Measurements from ENCODE around the gene ZNF714.

The ZNF714 gene

DNA sequence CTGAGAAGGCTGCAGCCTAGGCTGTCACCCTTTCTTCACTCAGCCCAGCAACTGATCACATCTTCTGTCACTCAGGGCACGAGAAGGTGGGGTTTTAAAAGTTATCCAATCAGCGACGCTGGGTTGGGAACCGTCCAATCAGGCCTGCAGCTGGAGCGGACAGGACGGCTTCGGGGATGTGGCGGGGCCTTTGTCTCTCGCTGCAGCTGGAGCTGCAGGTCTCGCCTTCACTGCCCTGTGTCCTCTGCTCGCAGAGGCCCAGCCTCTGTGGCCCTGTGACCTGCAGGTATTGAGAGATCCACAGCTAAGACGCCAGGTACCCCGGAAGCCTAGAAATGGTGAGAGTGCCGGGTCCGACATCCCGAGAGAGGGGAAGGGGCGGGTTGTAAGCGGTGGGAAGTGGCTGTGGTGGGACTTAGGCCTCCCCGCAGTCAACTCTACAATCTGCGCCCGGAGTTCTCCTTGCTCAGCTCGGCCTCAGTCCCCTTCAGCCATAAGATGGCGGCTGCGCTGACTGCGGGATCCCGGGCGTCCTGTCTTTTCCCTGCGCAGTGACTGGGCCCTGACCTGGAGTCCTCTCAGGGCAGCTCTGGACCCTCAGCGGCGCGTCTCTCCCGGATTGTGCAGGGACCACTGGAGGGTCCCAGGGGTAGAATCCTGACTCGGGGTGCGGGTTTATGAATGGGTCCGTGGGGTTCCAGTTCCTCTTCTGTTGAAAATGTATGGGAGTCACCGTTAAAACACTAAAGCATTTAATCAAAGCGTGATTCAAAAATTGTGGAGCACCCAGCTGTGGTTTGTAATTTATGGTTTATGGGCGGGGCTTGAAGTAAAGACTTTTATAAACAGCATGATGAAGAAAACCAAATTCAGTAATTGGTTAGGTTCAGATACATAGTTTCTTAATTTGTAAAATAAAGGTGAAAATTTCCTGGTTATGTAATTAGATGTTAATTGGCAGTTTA is at the start of gene ZNF714:
TSS of gene ZNF714 (plus strand) at position 193 of the 965 bp plus-strand sequence. CDS start 16,066 bp downstream, outside the sequence.
- no peaks in the 10 kb centered on the region for H3K4me1 ChIP-seq (ENCODE audit: low read length)
- H3K27ac ChIP-seq (ENCODE audit: low read length), result peak within 1 kb of the TSS; percentile 78
- peak within 1 kb of the TSS; percentile 81 for H3K9ac ChIP-seq (ENCODE audit: low read length)
- TF ChIP-seq EZH2phosphoT487 (IDR thresholded peaks at IDR 0.05; ENCODE audit: low read depth), result no peak
- TF ChIP-seq, protein P1, sequence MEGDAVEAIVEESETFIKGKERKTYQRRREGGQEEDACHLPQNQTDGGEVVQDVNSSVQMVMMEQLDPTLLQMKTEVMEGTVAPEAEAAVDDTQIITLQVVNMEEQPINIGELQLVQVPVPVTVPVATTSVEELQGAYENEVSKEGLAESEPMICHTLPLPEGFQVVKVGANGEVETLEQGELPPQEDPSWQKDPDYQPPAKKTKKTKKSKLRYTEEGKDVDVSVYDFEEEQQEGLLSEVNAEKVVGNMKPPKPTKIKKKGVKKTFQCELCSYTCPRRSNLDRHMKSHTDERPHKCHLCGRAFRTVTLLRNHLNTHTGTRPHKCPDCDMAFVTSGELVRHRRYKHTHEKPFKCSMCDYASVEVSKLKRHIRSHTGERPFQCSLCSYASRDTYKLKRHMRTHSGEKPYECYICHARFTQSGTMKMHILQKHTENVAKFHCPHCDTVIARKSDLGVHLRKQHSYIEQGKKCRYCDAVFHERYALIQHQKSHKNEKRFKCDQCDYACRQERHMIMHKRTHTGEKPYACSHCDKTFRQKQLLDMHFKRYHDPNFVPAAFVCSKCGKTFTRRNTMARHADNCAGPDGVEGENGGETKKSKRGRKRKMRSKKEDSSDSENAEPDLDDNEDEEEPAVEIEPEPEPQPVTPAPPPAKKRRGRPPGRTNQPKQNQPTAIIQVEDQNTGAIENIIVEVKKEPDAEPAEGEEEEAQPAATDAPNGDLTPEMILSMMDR (IDR thresholded peaks at IDR 0.05; ENCODE audit: low read depth, low read length), result no peak
- no peaks in the 10 kb centered on the region for H3K9me3 ChIP-seq (ENCODE audit: insufficient read depth, low read length)
- peaks cover 19% of the 10 kb centered on the region for H3K36me3 ChIP-seq (replicated peaks; ENCODE audit: low read depth, low read length)
- H3K4me3 ChIP-seq (ENCODE audit: low read length), result peak within 1 kb of the TSS; percentile 86
- peak within 1 kb of the TSS; percentile 28; the same call in 1 of the 2 replicates for H2AFZ ChIP-seq (ENCODE audit: low read depth, low read length)
- H3K4me2 ChIP-seq (ENCODE audit: low read length), result peak within 1 kb of the TSS; percentile 56
- H3K79me2 ChIP-seq (ENCODE audit: low read length), result peaks cover 25% of the 10 kb centered on the region
- no peaks in the 10 kb centered on the region for H3K27me3 ChIP-seq (ENCODE audit: low read depth, low read length)
- no peaks in the 10 kb centered on the region for H4K20me1 ChIP-seq (ENCODE audit: insufficient read depth, low read length)

DNA sequence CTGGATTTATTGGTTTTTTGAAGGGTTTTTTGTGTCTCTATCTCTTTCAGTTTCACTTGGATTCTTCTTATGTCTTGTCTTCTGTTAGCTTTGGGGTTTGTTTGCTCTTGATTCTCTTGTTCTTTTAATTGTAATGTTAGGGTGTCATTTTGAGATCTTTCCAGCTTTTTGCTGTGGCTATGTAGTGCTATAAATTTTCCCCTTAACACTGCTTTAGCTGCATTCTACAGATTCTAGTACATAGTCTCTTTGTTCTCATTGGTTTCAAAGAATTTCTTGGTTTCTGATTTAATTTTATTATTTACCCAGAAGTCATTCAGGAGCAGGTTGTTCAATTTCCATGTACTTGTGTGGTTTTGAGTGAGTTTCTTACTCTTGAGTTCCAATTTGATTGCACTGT is 37.0 kb upstream of the ZNF714 start:
- H3K27ac ChIP-seq (ENCODE audit: low read length), result no peak overlapping the region
- H3K36me3 ChIP-seq (replicated peaks; ENCODE audit: low read depth, low read length), result peaks cover 86% of the 10 kb centered on the region
- H3K27me3 ChIP-seq (ENCODE audit: low read depth, low read length), result no peaks in the 10 kb centered on the region
- peaks cover 7% of the 10 kb centered on the region for H3K4me1 ChIP-seq (ENCODE audit: low read length)
- H3K9ac ChIP-seq (ENCODE audit: low read length), result no peak overlapping the region
- no peak overlapping the region for H2AFZ ChIP-seq (ENCODE audit: low read depth, low read length)
- H3K4me2 ChIP-seq (ENCODE audit: low read length), result no peak overlapping the region
- H3K9me3 ChIP-seq (ENCODE audit: insufficient read depth, low read length), result peaks cover 27% of the 10 kb centered on the region
- H4K20me1 ChIP-seq (ENCODE audit: insufficient read depth, low read length), result no peaks in the 10 kb centered on the region
- TF ChIP-seq EZH2phosphoT487 (IDR thresholded peaks at IDR 0.05; ENCODE audit: low read depth), result no peak
- TF ChIP-seq, protein P1 (IDR thresholded peaks at IDR 0.05; ENCODE audit: low read depth, low read length), result no peak
- no peak overlapping the region for H3K4me3 ChIP-seq (ENCODE audit: low read length)
- H3K79me2 ChIP-seq (ENCODE audit: low read length), result peaks cover 62% of the 10 kb centered on the region

DNA sequence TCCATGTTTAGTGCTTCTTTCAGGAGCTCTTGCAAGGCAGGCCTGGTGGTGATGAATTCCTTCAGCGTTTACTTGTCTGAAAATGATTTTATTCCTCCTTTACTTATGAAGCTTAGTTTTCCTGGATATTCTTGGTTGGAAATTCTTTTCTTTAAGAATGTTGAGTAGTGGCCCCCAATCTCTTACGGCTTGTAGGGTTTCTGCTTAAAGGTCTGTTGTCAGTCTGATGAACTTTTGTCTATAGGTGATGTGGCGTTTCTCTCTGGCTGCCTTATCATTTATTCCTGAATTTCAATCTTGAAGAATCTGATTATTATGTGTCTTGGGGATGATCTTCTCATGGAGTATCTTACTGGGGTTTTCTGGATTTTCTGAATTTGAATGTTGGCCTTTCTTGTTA is 35.5 kb upstream of the ZNF714 start:
- Histone ChIP-seq H4K20me1 (ENCODE audit: insufficient read depth, low read length) (no peaks in the 10 kb centered on the region), H3K27ac (ENCODE audit: low read length) (no peak overlapping the region), H3K4me3 (ENCODE audit: low read length) (no peak overlapping the region), H3K36me3 (replicated peaks; ENCODE audit: low read depth, low read length) (peaks cover 87% of the 10 kb centered on the region), H3K79me2 (ENCODE audit: low read length) (peaks cover 61% of the 10 kb centered on the region), H2AFZ (ENCODE audit: low read depth, low read length) (no peak overlapping the region), H3K27me3 (ENCODE audit: low read depth, low read length) (no peaks in the 10 kb centered on the region), H3K4me2 (ENCODE audit: low read length) (no peak overlapping the region), H3K4me1 (ENCODE audit: low read length) (peaks cover 7% of the 10 kb centered on the region), H3K9ac (ENCODE audit: low read length) (no peak overlapping the region), H3K9me3 (ENCODE audit: insufficient read depth, low read length) (peaks cover 27% of the 10 kb centered on the region)
- no peak for TF ChIP-seq EZH2phosphoT487 (IDR thresholded peaks at IDR 0.05; ENCODE audit: low read depth)
- TF ChIP-seq, protein P1 (IDR thresholded peaks at IDR 0.05; ENCODE audit: low read depth, low read length), result no peak

DNA sequence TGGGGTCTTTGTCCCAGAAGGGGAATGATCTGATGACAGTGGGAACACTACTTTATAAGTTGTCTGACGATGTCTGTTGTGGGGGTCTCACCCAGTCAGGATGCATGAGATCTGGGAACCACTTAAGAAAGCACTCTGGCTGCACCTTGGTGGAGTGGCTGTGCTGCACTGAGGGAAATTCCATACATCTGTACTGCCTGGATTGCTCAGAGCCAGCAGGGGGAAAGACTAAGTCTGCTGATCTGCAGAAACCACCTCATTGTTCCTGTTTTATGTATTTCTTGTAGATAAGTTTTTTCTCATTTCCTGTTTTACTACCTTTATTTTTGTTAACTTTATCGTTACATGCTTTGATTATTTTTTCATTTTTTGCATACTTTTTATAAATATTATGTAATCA is 34.3 kb upstream of the ZNF714 start:
- Histone ChIP-seq H3K36me3 (replicated peaks; ENCODE audit: low read depth, low read length) (peaks cover 89% of the 10 kb centered on the region), H3K27me3 (ENCODE audit: low read depth, low read length) (no peaks in the 10 kb centered on the region), H4K20me1 (ENCODE audit: insufficient read depth, low read length) (no peaks in the 10 kb centered on the region), H3K4me1 (ENCODE audit: low read length) (peaks cover 7% of the 10 kb centered on the region), H3K4me2 (ENCODE audit: low read length) (no peak overlapping the region), H3K27ac (ENCODE audit: low read length) (no peak overlapping the region), H3K79me2 (ENCODE audit: low read length) (peaks cover 54% of the 10 kb centered on the region), H3K9ac (ENCODE audit: low read length) (no peak overlapping the region), H3K4me3 (ENCODE audit: low read length) (no peak overlapping the region), H3K9me3 (ENCODE audit: insufficient read depth, low read length) (peaks cover 26% of the 10 kb centered on the region), H2AFZ (ENCODE audit: low read depth, low read length) (no peak overlapping the region)
- TF ChIP-seq, protein P1 (IDR thresholded peaks at IDR 0.05; ENCODE audit: low read depth, low read length), result no peak
- no peak for TF ChIP-seq EZH2phosphoT487 (IDR thresholded peaks at IDR 0.05; ENCODE audit: low read depth)
